Activated T-helper 9 cell treated with anti-CD3 and anti-CD28 coated beads, Interleukin-2, amount 50 U/mL, for 16 hours (primary cell): ENCODE results near the gene KMT5C.

Source experiments
- DNase-seq: peaks from one replicate; pipeline ENCODE4 v3.0.0-alpha.2; 2020; ENCODE audit warnings: low read depth

Gene KMT5C

DNA sequence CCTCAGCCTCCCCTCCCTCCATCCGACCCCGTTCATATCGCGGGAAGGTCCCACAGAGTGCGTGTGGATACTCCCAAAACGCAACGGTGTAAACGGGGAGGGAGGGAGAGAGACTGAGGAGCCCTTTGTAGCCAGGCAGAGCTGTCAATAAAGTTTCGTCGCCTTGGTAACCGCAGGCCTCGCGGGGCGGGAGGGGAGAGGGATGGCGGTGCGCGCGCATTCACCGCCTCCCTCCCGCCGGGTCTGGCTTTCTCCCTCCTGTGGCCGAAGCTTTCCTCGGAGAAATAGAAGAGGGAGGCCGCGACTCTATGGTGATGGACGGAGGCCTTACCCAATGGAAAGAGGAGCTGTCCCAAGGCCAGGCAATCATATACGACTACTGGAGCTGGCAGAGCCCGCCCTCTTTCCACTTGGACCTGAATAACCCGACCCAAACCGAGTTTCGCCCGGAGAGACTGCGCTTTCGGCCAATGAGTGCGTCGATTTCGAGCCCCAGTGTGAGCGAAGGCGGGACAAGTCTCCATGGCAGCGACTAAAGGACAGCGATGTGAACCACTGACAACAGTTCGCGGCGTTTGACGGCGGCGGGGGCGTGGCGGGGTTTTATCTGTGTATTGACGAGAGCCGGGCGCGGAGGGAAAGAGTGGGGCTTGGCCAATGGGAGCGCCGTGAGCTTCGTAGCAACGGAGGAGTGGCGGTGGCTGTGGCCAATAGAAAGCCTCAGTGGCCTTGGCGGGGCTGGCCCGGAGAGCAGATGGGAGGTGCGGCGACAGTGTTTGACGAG, at the start of gene KMT5C:
Gene KMT5C (plus strand): TSS at position 772 of the 784 bp plus-strand sequence. CDS start 2,061 bp downstream, outside the sequence.
- DNase-seq, result peak; percentile 100

GRCh38 chr19:55297267-55297666, 42.4 kb upstream of the KMT5C start:
- DNase-seq, result no peak

DNA sequence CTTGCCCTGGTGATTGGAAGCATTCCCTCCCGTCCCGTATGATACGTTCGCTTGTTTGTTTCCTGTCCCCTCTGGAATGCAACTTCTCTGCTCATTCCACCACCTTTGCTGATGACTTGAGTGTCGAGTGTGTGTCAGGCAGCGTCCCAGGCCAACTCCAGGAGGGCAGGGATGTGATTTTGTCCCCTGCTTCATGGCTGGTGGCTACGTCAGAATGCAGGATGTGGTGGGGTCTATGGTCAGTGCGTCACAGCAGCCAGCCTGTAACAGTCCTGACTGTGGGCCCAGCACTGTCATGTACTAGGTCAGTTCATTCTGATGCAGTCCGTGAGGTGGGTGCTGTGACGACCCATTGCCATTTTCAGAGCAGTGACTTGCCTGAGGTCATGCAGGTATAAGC, 39.7 kb upstream of the KMT5C start:
- DNase-seq, result no peak

- no peak for DNase-seq
These were observed 38.7 kb upstream of the KMT5C start for GRCh38 chr19:55300886-55301458.

DNA sequence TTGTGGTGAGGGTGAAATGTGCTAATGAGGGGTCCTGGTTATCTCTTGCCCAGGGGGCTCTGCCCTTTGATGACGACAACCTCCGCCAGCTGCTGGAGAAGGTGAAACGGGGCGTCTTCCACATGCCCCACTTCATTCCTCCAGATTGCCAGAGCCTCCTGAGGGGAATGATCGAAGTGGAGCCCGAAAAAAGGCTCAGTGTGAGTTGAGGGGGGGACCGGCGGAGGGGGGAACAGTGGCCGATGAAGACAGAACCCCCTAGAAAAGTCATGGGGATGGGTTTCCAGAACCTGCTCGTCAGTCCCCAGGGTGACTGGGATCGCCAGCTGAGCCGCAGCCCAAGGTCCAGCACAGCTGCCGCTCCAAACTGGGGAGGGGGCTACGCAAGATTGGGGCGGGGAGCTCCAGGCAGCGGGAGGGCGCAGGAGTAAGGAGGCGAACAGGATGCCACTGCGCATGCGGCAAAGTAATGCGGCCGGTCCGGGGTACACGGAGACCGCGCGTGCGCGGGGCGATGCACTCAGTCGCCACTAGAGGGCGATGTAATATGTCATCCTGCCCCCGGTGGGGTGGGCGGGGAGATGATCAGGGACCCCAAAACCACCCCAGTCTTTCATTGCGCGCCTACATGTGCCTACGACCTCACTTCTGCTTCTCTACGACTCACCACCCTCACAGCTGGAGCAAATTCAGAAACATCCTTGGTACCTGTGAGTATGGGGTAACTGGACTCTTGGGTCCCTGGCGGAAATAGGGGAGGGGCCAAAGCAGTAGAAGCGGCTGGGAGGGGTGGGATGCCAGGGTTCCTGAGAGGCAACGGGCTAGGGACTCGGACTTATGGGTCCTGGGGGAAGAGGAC, 38.0 kb upstream of the KMT5C start:
- DNase-seq, result peak; percentile 88

GRCh38 chr19:55302318-55302703, 37.4 kb upstream of the KMT5C start:
- no peak for DNase-seq

DNA sequence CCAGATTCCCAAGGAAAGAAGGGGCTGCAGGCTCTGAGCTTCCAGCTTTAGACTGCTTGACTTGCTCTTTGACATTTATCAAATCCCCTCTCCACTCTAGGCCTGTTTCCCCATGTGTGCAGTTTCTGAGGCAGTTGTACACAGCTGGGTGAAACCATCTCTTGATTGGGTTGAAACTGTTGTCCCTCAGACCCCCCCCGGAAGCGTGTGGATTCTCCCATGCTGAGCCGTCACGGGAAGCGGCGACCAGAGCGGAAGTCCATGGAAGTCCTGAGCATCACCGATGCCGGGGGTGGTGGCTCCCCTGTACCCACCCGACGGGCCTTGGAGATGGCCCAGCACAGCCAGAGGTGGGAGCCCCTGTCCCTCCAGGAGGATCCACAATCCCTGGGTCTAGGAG, 36.2 kb upstream of the KMT5C start:
- DNase-seq, result no peak

DNA sequence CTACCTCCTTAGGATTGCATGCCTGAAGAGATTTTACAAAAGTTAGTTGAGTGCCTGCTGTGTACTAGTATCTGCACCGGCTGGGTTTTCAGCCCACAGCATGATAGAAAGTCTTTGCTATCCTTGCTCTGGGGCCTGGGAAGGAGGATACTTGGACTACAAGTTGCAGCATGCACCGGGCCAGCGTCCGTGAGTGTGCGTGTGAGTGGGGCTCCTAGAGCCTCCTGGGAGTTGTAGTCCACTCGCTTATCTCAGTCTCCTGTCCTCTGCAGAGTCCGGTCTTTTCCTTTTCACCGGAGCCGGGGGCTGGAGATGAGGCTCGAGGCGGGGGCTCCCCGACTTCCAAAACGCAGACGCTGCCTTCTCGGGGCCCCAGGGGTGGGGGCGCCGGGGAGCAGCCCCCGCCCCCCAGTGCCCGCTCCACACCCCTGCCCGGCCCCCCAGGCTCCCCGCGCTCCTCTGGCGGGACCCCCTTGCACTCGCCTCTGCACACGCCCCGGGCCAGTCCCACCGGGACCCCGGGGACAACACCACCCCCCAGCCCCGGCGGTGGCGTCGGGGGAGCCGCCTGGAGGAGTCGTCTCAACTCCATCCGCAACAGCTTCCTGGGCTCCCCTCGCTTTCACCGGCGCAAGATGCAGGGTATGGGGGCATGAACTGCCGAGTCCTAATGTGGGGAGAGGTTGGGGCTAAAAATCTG, 35.2 kb upstream of the KMT5C start:
- DNase-seq, result no peak

DNA sequence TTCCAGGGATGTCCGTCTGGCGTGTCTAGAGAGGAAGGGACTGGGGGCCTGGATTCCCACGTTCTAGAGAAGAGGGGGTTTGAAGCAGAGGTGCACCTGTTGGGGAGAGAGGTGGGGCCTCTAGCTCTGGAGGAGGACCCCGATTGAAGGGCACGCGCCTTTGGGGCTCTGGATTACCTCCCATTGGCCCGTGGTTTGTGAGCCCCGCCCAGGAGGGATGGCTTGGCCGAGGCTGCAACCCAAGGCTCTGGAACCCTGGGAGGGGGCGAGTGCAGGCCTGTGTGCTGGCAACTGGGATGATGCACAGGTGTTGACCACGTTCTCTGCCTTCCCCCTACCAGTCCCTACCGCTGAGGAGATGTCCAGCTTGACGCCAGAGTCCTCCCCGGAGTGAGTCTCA, 34.7 kb upstream of the KMT5C start:
- DNase-seq, result no peak

DNA sequence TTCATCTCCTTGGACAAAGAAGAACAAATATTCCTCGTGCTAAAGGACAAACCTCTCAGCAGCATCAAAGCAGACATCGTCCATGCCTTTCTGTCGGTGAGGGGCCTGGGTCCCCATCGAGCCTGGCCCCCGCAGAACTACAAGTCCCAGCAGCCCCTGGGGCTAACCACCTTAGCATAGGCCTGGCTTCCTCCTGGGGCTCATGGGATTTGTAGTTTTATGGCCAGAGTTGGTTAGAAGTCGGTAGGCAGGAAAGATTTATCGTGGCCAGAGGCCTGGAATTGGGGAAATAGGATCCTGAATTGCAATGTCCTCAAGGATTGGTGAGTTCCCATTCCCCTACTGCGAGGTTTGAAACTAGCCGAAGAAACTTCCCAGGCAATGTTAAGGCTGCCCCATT, 34.2 kb upstream of the KMT5C start:
- DNase-seq, result peak; percentile 24

DNA sequence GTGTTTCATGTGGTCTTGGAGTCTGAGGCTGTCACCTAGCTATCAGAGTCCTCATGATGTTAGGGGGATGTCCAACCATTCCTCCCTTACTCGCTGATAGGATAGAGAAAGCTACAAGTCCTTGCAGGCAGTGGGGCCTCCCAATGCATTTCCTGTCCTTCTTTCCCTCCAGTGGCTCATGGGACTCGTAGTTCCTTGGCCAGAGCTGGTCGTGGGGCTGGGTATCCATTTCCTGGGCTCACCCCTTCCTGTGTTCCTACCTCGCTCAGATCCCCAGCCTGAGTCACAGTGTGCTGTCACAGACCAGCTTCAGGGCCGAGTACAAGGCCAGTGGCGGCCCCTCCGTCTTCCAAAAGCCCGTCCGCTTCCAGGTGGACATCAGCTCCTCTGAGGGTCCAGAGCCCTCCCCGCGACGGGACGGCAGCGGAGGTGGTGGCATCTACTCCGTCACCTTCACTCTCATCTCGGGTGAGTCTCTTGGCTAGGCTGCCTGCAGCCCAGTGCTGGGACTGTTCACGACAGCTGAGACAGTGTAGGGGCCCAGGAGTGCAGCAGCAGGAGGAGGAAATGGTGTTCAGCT, 33.6 kb upstream of the KMT5C start:
- DNase-seq, result no peak

DNA sequence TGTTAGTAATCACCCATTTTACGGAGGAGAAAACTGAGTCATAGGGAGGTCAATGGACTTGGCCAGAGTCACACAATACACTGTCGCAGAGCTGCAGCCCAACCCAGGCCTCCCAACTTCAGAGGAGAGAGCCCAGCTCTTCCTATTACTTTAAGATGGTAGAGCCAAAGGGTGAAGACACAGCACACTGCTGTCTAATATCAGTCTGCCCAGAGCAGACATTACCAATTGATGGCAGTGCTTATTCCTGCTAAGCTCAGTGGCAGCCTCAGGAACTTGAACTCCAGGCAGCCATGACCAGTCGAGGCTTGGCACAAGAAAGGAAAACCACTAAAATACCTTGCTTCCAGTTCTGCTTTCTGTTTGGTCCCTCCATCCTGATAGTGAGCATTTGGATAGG, 33.0 kb upstream of the KMT5C start:
- no peak for DNase-seq

GRCh38 chr19:55308281-55308680, 31.4 kb upstream of the KMT5C start:
- no peak for DNase-seq

DNA sequence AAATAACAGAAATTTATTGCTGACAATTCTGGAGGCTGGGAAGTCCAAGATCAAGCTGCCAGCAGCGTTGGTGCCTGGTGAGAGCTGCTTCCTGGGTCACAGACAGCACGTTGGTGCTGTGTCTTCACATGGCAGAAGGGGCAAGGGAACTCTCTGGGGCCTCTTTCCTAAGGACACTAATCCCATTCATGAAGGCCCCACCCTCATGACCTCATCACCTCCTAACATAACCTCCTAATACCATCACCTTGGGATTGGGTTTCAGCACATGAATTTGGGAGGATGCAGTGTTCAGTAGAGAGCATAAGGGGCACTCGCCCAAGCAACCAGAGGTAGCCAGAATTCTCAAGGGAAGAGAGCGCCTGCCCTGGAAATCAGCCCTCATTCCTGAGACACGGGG, 30.2 kb upstream of the KMT5C start:
- DNase-seq, result no peak

GRCh38 chr19:55310498-55310897, 29.2 kb upstream of the KMT5C start:
- no peak for DNase-seq

GRCh38 chr19:55311397-55311796, 28.3 kb upstream of the KMT5C start:
- no peak for DNase-seq

DNA sequence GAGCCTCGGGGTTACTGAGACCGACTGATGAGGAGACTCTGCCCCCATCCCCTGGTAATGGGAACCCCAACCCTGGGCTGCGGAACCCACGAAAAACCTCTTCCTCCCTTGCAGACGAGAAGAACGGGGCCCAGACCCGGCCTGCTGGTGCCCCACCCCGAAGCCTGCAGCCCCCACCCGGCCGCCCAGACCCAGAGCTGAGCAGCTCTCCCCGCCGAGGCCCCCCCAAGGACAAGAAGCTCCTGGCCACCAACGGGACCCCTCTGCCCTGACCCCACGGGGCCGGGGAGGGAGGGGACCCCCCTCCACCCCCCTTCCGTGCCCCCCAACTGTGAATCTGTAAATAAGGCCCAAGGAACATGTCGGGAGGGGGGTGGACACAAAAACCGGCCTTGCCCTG, 27.9 kb upstream of the KMT5C start:
- no peak for DNase-seq

GRCh38 chr19:55312621-55313512, 26.8 kb upstream of the KMT5C start:
- DNase-seq, result no peak

- no peak for DNase-seq
These were observed 25.3 kb upstream of the KMT5C start for GRCh38 chr19:55314396-55314795.

DNA sequence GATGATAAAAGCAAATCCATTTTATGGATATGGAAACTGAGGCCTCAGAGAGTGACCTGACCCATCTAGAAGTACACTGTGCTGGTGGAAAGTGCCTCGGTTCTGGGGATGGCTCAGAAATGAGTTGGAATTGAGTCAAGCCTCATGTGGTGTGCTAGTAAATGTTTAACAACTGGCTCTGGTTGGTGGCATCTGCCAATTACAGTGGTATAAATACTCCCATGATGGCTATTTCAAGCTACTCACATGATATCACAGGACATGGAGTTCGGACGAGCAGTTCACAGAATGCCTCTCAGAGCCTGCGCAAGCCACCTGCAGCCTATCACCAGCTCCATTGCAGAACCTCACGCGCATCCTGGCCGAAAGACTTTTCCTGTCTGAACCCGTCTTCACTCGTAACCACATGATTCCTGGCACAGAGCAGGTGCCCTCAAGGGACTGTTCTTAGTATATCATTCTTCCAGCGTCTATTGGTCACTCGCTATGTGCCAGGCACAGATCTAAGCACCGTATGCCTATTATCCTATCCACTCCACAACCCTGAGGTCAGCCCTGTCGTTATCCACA, 23.6 kb upstream of the KMT5C start:
- no peak for DNase-seq

DNA sequence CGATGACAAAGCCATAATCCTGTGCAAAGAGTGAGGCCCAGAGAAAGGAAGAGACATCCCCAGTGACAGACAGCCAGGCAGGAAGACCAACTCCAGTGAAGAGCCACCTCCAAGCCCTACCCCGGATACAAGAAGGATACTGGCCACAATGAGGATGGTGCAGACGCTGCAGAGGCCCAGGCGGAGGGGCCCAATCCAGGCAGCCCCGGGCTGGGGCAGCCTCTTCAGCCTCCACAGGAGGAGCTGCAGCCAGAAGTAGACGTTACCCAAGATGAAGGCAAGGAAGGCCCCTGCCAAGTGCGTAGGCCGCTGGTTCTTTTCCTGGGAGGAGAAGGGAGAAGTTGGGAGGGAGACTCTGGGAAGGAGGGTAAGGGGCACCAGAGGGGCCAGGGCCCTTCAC, 23.0 kb upstream of the KMT5C start:
- DNase-seq, result no peak
